ENCODE results near the gene THRB.
A peak's percentile ranks its signal among the peaks of the same experiment; 100 is the strongest.

Gene THRB

GRCh38 chr3:24192469-24193056 lies 302.1 kb downstream of the THRB start:
- no peak for DNase-seq (ENCODE audit: low spot score)
- no peak for TF ChIP-seq CTCF (IDR thresholded peaks at IDR 0.05; ENCODE audit: borderline replicate concordance, control extremely low read depth, extremely low read depth, insufficient read depth, missing control alignments)
- in situ Hi-C loops (cut with MboI; ENCODE audit: low sequenced_read_pairs, unreplicated experiment): no loop called here

- no peak for DNase-seq (ENCODE audit: low spot score)
- TF ChIP-seq CTCF (IDR thresholded peaks at IDR 0.05; ENCODE audit: borderline replicate concordance, control extremely low read depth, extremely low read depth, insufficient read depth, missing control alignments): no peak
- in situ Hi-C loops (cut with MboI; ENCODE audit: low sequenced_read_pairs, unreplicated experiment): no loop called here
Observed at GRCh38 chr3:24191801-24192403, 302.7 kb downstream of the THRB start.

- no peak for DNase-seq (ENCODE audit: low spot score)
- in situ Hi-C loops (cut with MboI; ENCODE audit: low sequenced_read_pairs, unreplicated experiment): no loop called here
- no peak for TF ChIP-seq CTCF (IDR thresholded peaks at IDR 0.05; ENCODE audit: borderline replicate concordance, control extremely low read depth, extremely low read depth, insufficient read depth, missing control alignments)
Observed at GRCh38 chr3:24190256-24190655, 304.4 kb downstream of the THRB start.

- peak; percentile 41 for DNase-seq (ENCODE audit: low spot score)
- in situ Hi-C loops (cut with MboI; ENCODE audit: low sequenced_read_pairs, unreplicated experiment): no loop called here
Observed at GRCh38 chr3:24185738-24186384, 308.8 kb downstream of the THRB start.

DNA sequence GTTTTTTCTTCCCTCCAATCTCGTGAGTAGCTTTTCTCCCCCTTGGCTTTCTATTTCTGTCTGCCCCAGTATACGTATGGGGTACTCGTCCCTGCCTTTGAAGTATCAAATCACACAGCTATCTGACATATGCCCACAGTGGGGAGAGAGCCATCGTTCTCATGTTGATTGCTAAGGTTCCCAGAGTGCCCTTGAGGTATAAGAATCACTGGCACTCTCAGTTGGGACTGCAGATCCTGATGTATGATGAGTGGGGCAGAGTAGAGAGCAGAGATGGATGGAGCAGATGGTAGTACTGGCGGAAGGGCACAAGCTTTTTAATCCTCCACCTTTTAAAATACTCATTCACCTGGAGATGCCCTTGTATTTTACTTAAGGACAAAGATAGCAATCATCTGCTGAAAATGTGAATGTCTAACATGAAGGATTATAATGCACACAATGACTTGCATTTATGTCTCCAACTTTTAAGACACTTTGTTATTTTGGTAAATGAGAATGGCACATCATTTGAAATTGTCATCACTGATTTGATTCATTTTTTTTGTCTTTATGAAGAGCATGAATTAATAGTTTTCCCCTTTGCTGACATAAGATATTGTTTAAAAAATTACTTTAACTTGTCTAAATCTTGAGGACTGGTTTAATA lies 310.0 kb downstream of the THRB start:
- TF ChIP-seq CTCF (IDR thresholded peaks at IDR 0.05; ENCODE audit: borderline replicate concordance, control extremely low read depth, extremely low read depth, insufficient read depth, missing control alignments): no peak
- no peak for DNase-seq (ENCODE audit: low spot score)
- in situ Hi-C loops (cut with MboI; ENCODE audit: low sequenced_read_pairs, unreplicated experiment): no loop called here

More at GRCh38 chr3:24185738-24186384, 308.8 kb downstream of the THRB start:
- peak; percentile 53 for TF ChIP-seq CTCF (IDR thresholded peaks at IDR 0.05; ENCODE audit: borderline replicate concordance, control extremely low read depth, extremely low read depth, insufficient read depth, missing control alignments)

- in situ Hi-C loops (cut with MboI; ENCODE audit: low sequenced_read_pairs, unreplicated experiment): no loop called here
- no peak for TF ChIP-seq CTCF (IDR thresholded peaks at IDR 0.05; ENCODE audit: borderline replicate concordance, control extremely low read depth, extremely low read depth, insufficient read depth, missing control alignments)
- no peak for DNase-seq (ENCODE audit: low spot score)
Observed at GRCh38 chr3:24182756-24183155, 311.9 kb downstream of the THRB start.

All from GM13976 (cell line).